Pancreas (tissue), 10 donors: ENCODE results near the gene PIK3C3. TPM values are rescaled to one million over a fixed set of nuclear protein-coding genes. Genes with fewer than 3 reads are reported as not detected.

Source experiments
- ATAC-seq, 4 donors: fragments of 200-7000 bp; cut with Tn5 transposase; one replicate each; pipeline versions ENCODE4 v1.8.0 to v1.9.1; 2020; ENCODE audit warnings: mild to moderate bottlenecking in 4 of 4, moderate library complexity in 4 of 4
- DNase-seq, 6 donors: peaks; one replicate each; pipeline ENCODE4 v3.0.0-alpha.2; 2020
- FAIRE-seq: peaks from 2 replicates; lab custom pipeline; 2012; peaks lifted over from hg19 to GRCh38; lab: Jason Lieb, UNC
- H3K27ac ChIP-seq, 4 donors: fragments of 200-600 bp; sonication (generic); 1 replicate in 3 of 4; 2 replicates in 1 of 4; pipeline versions ENCODE4 v1.5.0 to v1.8.0; 2020
- H3K27me3 ChIP-seq, 4 donors: fragments of 200-600 bp; one replicate each; pipeline ENCODE4 v1.8.0; 2021
- H3K36me3 ChIP-seq, 3 donors: fragments of 200-600 bp; sonication (generic) in 1 of 3; one replicate each; pipeline versions ENCODE4 v1.5.0 to v1.8.0; 2020 to 2021
- H3K4me1 ChIP-seq, 3 donors: fragments of 200-600 bp; one replicate each; pipeline ENCODE4 v1.8.0; 2021
- H3K4me3 ChIP-seq, 4 donors: fragments of 200-600 bp; sonication (generic) in 2 of 4; one replicate each; pipeline versions ENCODE4 v1.5.0 to v1.8.0; 2020 to 2021
- H3K9me3 ChIP-seq, 4 donors: fragments of 200-600 bp; one replicate each; pipeline ENCODE4 v1.8.0; 2021
- WGBS, 2 donors: extraction: QIAGEN DNeasy Blood & Tissue Kit; methylation state at CpG; one replicate each; pipeline ENCODE4 v1.1.7; 2013; 5-methylcytosine and 5-hydroxymethylcytosine counted together
- intact Hi-C, 3 donors: fragments of 100-400 bp; cut with DNase I; formaldehyde crosslinking; loops; one replicate each; pipeline versions ENCODE4 v1.11.1 to v1.14.2; 2022
- polyA plus RNA-seq, 2 donors: library from polyadenylated mRNA; stranded (reverse); fragments of 200-250 nt; gene quantifications; one replicate each; pipeline ENCODE4 v1.2.3, GENCODE V29; 2013
- total RNA-seq, 6 donors: library from RNA; stranded (reverse); fragmentation: NEBNext Ultra II Directional in 4 of 6; extraction: Animal tissue kit (Norgen Biotek cat#: 25700) in 4 of 6; gene quantifications; one replicate each; pipeline versions ENCODE4 v1.2.1 to v1.2.4, GENCODE V29; 2021 to 2023
- TF ChIP-seq, protein P1 (sequence below), 4 donors: fragments of 200-600 bp; sonication (generic) in 3 of 4; IDR thresholded peaks; one replicate each; pipeline versions ENCODE4 v1.5.0 to v1.8.0; 2021; ENCODE audit warnings: antibody characterized with exemption in 4 of 4
- donor health status: healthy with polysubstance abuse.
- donor health status: DM: no; HTN: no; CAD: no; lungs with moderate emphysema.
- donor health status: DM: no; HTN: no; CAD: no.
- donor health status: control.
- donor health status: control.
- donor health status: Bipolar disorder and iron deficiency.
- donor health status: DM: yes; HTN: yes; CAD: no.
- donor health status: DM: no; HTN: no; CAD: no.
- donor health status: DM: no; HTN: no; CAD: no.
- donor health status: DM: yes; HTN: yes; CAD: no.

PIK3C3 gene
- total and polyA plus RNA-seq, 8 donors, result 15.4 to 32.3 (median 19.5) TPM

DNA sequence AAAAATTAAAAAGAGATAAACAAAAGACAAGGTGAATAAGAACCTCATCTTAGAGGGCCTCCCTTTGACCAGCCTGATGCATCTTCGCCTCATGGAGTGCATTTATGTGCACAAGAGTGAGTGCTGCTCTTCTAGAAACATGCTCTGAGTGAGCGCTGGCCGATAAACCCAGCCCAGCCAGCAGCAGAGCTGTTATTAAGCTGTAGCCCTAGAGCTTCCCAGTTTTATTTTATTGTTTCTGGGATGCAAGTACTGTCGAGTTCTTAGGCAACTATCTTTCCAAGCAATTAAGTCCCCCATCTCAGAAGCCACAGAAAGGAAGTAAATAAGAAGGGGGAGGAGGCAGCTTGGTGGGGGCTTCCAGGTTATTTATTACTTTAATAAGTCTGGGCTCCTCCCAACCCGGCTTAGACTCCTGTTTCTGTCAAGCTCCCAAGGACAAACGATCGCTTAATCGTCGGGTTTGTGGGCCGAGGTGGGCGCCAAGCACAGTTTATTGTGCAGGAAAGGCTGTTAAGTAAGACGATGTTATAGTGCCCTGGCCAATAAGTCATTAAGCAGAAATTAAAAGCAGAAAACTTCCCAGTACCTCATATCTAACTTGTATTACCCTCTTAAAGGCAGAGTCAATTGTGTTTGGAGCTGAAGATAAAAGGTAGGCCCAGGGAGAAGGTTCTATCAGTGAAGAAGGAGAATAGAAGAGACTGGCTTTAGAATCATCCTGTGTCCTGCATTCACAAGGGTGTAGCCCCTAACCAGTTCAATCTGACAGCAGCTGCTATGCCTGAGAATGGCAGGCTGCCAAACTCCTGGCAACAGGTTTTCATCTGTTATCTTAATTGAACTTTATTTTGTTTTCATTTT is 176.3 kb downstream of the PIK3C3 start:
- H3K36me3 ChIP-seq, result no peaks in the 10 kb centered on the region
- TF ChIP-seq, protein P1, sequence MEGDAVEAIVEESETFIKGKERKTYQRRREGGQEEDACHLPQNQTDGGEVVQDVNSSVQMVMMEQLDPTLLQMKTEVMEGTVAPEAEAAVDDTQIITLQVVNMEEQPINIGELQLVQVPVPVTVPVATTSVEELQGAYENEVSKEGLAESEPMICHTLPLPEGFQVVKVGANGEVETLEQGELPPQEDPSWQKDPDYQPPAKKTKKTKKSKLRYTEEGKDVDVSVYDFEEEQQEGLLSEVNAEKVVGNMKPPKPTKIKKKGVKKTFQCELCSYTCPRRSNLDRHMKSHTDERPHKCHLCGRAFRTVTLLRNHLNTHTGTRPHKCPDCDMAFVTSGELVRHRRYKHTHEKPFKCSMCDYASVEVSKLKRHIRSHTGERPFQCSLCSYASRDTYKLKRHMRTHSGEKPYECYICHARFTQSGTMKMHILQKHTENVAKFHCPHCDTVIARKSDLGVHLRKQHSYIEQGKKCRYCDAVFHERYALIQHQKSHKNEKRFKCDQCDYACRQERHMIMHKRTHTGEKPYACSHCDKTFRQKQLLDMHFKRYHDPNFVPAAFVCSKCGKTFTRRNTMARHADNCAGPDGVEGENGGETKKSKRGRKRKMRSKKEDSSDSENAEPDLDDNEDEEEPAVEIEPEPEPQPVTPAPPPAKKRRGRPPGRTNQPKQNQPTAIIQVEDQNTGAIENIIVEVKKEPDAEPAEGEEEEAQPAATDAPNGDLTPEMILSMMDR (IDR thresholded peaks at IDR 0.05), result no peak
- DNase-seq (peak in 1 of 6 donors; percentile 29), FAIRE-seq (no peak), ATAC-seq (peak in 1 of 4 donors; percentile 53)
- no peaks in the 10 kb centered on the region for H3K27me3 ChIP-seq
- 23 to 25% methylated on average over 12 of the region's 12 CpGs for whole genome bisulfite sequencing, 2 donors
- H3K27ac ChIP-seq, result no peak overlapping the region
- H3K4me3 ChIP-seq, result no peak overlapping the region
- H3K9me3 ChIP-seq, result no peaks in the 10 kb centered on the region
- peaks cover 0 to 4% (median 0%) of the 10 kb centered on the region in 3 donors for H3K4me1 ChIP-seq
- intact Hi-C loops, result no loop called here

DNA sequence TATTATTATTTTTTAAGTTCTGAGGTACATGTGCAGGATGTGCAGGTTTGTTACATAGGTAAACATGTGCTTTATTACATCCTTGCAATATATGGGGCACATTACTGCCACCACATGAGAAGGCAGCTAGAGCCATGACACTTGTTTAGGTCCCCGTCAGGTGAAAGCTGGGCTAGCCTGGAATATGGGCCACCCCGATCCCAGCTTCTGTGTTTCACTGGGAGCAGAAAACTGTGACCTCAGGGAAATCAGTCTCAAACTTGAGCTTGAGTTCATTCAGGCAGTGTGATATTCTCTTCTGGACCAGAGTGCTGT is 176.9 kb downstream of the PIK3C3 start:
- Histone ChIP-seq H3K4me1 (peaks cover 0 to 4% (median 0%) of the 10 kb centered on the region in 3 donors), H3K9me3 (no peaks in the 10 kb centered on the region), H3K27ac (no peak overlapping the region), H3K36me3 (no peaks in the 10 kb centered on the region), H3K27me3 (no peaks in the 10 kb centered on the region), H3K4me3 (no peak overlapping the region)
- intact Hi-C loops, result no loop called here
- ATAC-seq (no peak), DNase-seq (no peak), FAIRE-seq (no peak)
- WGBS, 2 donors, result 73 to 85% methylated on average over 2 of the region's 2 CpGs
- TF ChIP-seq, protein P1 (IDR thresholded peaks at IDR 0.05), result no peak
